H9 (cell line): Measurements from ENCODE around the gene TJP2. TPM values are rescaled to one million over a fixed set of nuclear protein-coding genes. Genes with fewer than 3 reads are reported as not detected.

ENCODE experiments used
- DNase-seq: peaks from one replicate; pipeline ENCODE4 v3.0.0-alpha.2; 2017
- H2AFZ ChIP-seq: one replicate; pipeline ENCODE4 v1.6.1; 2013; ENCODE audit warnings: mild to moderate bottlenecking, low read length, control low read depth, moderate library complexity
- H2AK5ac ChIP-seq: 2 replicates; pipeline ENCODE4 v1.6.1; 2013; ENCODE audit warnings: low read length, control low read depth, mixed read lengths; ENCODE audit not compliant: insufficient read length
- H2BK120ac ChIP-seq: one replicate; pipeline ENCODE4 v1.6.1; 2013; ENCODE audit warnings: low read depth, mild to moderate bottlenecking, low read length, control low read depth, inconsistent platforms; ENCODE audit not compliant: poor library complexity, severe bottlenecking
- H2BK12ac ChIP-seq: 2 replicates; pipeline ENCODE4 v1.6.1; 2013; ENCODE audit warnings: low read length, control low read depth, mixed read lengths, low read depth; ENCODE audit not compliant: insufficient read length
- H2BK15ac ChIP-seq: 2 replicates; pipeline ENCODE4 v1.6.1; 2013; ENCODE audit warnings: low read depth, low read length, control low read depth
- H2BK20ac ChIP-seq: one replicate; pipeline ENCODE4 v1.6.1; 2013; ENCODE audit warnings: low read depth, mild to moderate bottlenecking, low read length, control low read depth, inconsistent platforms; ENCODE audit not compliant: poor library complexity, severe bottlenecking
- H2BK5ac ChIP-seq: 2 replicates; pipeline ENCODE4 v1.6.1; 2013; ENCODE audit warnings: low read length, control low read depth, mixed read lengths; ENCODE audit not compliant: insufficient read length
- H3K14ac ChIP-seq: 2 replicates; pipeline ENCODE4 v1.6.1; 2013; ENCODE audit warnings: low read length, control low read depth; ENCODE audit not compliant: insufficient read depth
- H3K18ac ChIP-seq: 2 replicates; pipeline ENCODE4 v1.6.1; 2013; ENCODE audit warnings: low read depth, mild to moderate bottlenecking, mixed read lengths, low read length, control low read depth; ENCODE audit not compliant: insufficient read length
- H3K23ac ChIP-seq: 2 replicates; pipeline ENCODE4 v1.6.1; 2013; ENCODE audit warnings: low read length, control low read depth, mixed read lengths, low read depth; ENCODE audit not compliant: insufficient read length
- H3K23me2 ChIP-seq: 2 replicates; pipeline ENCODE4 v1.6.1; 2013; ENCODE audit warnings: low read depth, mild to moderate bottlenecking, mixed read lengths, low read length, control low read depth; ENCODE audit not compliant: insufficient read length, poor library complexity, severe bottlenecking
- H3K27ac ChIP-seq: 2 replicates; pipeline ENCODE4 v1.5.1; 2013; ENCODE audit warnings: low read length, control low read depth, mixed read lengths, low read depth; ENCODE audit not compliant: insufficient read length
- H3K27me3 ChIP-seq: 2 replicates; pipeline ENCODE4 v1.6.1; 2013; ENCODE audit warnings: low read length, control low read depth, inconsistent platforms; ENCODE audit not compliant: insufficient read depth
- H3K4ac ChIP-seq: 2 replicates; pipeline ENCODE4 v1.6.1; 2013; ENCODE audit warnings: low read depth, mild to moderate bottlenecking, control low read depth, inconsistent platforms, low read length, moderate library complexity
- H3K4me1 ChIP-seq: 2 replicates; pipeline ENCODE4 v1.6.1; 2013; ENCODE audit warnings: low read length, control low read depth, inconsistent platforms; ENCODE audit not compliant: insufficient read depth
- H3K4me2 ChIP-seq: 2 replicates; pipeline ENCODE4 v1.6.1; 2013; ENCODE audit warnings: low read length, control low read depth, mixed read lengths; ENCODE audit not compliant: insufficient read length, insufficient read depth
- H3K56ac ChIP-seq: 2 replicates; pipeline ENCODE4 v1.6.1; 2013; ENCODE audit warnings: low read depth, mild to moderate bottlenecking, mixed read lengths, low read length, control low read depth; ENCODE audit not compliant: insufficient read length
- H3K79me1 ChIP-seq: 2 replicates; pipeline ENCODE4 v1.6.1; 2013; ENCODE audit warnings: low read depth, mild to moderate bottlenecking, moderate library complexity, low read length, control low read depth, inconsistent platforms; ENCODE audit not compliant: insufficient read depth, poor library complexity, severe bottlenecking
- H3K79me2 ChIP-seq: 2 replicates; pipeline ENCODE4 v1.6.1; 2013; ENCODE audit warnings: low read length, control low read depth, inconsistent platforms; ENCODE audit not compliant: insufficient read depth
- H3K9ac ChIP-seq: 2 replicates; pipeline ENCODE4 v1.6.1; 2013; ENCODE audit warnings: low read length, control low read depth, mixed read lengths; ENCODE audit not compliant: insufficient read length; ENCODE audit errors: extremely low read depth
- H3K9me3 ChIP-seq: one replicate; pipeline ENCODE4 v1.6.1; 2013; ENCODE audit warnings: low read depth, low read length, inconsistent platforms; ENCODE audit not compliant: control insufficient read depth
- H3T11ph ChIP-seq: one replicate; pipeline ENCODE4 v1.6.1; 2013; ENCODE audit warnings: mild to moderate bottlenecking, low read length, control low read depth, inconsistent platforms
- H4K20me1 ChIP-seq: one replicate; pipeline ENCODE4 v1.6.1; 2013; ENCODE audit not compliant: control insufficient read depth, insufficient read length, insufficient read depth
- H4K5ac ChIP-seq: 2 replicates; pipeline ENCODE4 v1.6.1; 2013; ENCODE audit warnings: low read depth, mild to moderate bottlenecking, mixed read lengths, low read length, control low read depth; ENCODE audit not compliant: insufficient read length
- H4K8ac ChIP-seq: replicated peaks from 2 replicates; pipeline ENCODE4 v1.6.1; 2013; ENCODE audit warnings: low read length, control low read depth, mixed read lengths, low read depth; ENCODE audit not compliant: insufficient read length
- H4K91ac ChIP-seq: 2 replicates; pipeline ENCODE4 v1.6.1; 2013; ENCODE audit warnings: low read depth, mild to moderate bottlenecking, moderate library complexity, mixed read lengths, low read length, control low read depth; ENCODE audit not compliant: insufficient read length
- H3K27ac Mint-ChIP-seq, 3 experiments: 2 replicates in 2 of 3; 3 replicates in 1 of 3; pipeline ENCODE4 v1.8.0; 2020 to 2021; ENCODE audit warnings: mixed read lengths in 3 of 3, mild to moderate bottlenecking in 1 of 3, moderate library complexity in 1 of 3
- H3K27me3 Mint-ChIP-seq: 2 replicates; pipeline ENCODE4 v1.8.0; 2021; ENCODE audit warnings: low read depth, mild to moderate bottlenecking, moderate library complexity, mixed read lengths
- H3K36me3 Mint-ChIP-seq, 3 experiments: 2 replicates in 2 of 3; 3 replicates in 1 of 3; pipeline ENCODE4 v1.8.0; 2020 to 2021; ENCODE audit warnings: low read depth in 3 of 3, mixed read lengths in 3 of 3; ENCODE audit not compliant: insufficient read depth in 1 of 3
- H3K4me1 Mint-ChIP-seq, 2 experiments: 2 replicates each; pipeline ENCODE4 v1.8.0; 2020; ENCODE audit warnings: mixed read lengths in 2 of 2
- H3K4me3 Mint-ChIP-seq, 2 experiments: 2 replicates in 1 of 2; 3 replicates in 1 of 2; pipeline ENCODE4 v1.8.0; 2020 to 2021; ENCODE audit warnings: mild to moderate bottlenecking in 2 of 2, mixed read lengths in 2 of 2, moderate library complexity in 1 of 2
- H3K9me3 Mint-ChIP-seq, 2 experiments: 2 replicates in 1 of 2; 3 replicates in 1 of 2; pipeline ENCODE4 v1.8.0; 2020; ENCODE audit warnings: mild to moderate bottlenecking in 2 of 2, mixed read lengths in 2 of 2, moderate library complexity in 1 of 2
- WGBS: extraction: QIAGEN DNeasy Blood & Tissue Kit; methylation state at CpG from one replicate; pipeline ENCODE4 v1.1.7; 2013; ENCODE audit warnings: missing lambda C conversion rate, low lambda C conversion rate, mixed read lengths; ENCODE audit not compliant: insufficient read length; ENCODE audit errors: extremely low coverage; 5-methylcytosine and 5-hydroxymethylcytosine counted together
- total RNA-seq: library from RNA; stranded (reverse); gene quantifications from 2 replicates; pipeline ENCODE4 v1.2.1, GENCODE V29; 2021
- TF ChIP-seq, protein P1 (sequence below): fragments of 200-600 bp; sonication (generic); conservative IDR thresholded peaks from 3 replicates; pipeline ENCODE4 v1.8.0; 2021; ENCODE audit warnings: antibody characterized with exemption, mild to moderate bottlenecking

The TJP2 gene
- total RNA-seq, 1 experiment from 2014 or later: 130 TPM

DNA sequence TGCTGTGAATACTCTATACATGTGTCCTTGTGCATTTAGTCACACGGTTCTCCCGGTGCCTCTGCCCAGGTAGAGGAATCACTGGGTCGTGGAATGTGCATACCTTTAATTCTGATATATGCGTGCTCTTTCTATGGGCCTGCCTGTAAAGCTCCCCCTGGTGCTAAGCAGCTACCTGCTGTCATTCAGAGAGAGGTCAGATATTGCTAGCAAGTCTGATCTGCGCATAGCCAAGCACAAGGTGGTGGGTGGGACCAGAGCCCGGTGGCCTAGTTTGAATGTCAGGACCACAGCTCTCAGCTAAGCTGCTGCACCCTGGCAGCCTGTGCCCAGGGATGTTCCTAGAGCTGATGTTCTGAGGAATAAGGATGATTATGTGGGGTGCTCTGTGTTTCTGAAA lies 33.4 kb downstream of the TJP2 start:
- Histone ChIP-seq H2BK120ac (no peak overlapping the region), H3K27me3 (no peaks in the 10 kb centered on the region), H2AFZ (no peak overlapping the region), H2BK5ac (no peak overlapping the region), H3K9me3 (no peaks in the 10 kb centered on the region), H3T11ph (no peak overlapping the region), H4K91ac (no peak overlapping the region), H3K27ac (no peak overlapping the region), H3K4me1 (peaks cover 14% of the 10 kb centered on the region), H3K18ac (no peak overlapping the region), H2BK20ac (no peak overlapping the region), H2BK12ac (no peak overlapping the region), H3K14ac (no peak overlapping the region), H3K79me2 (peaks cover 10% of the 10 kb centered on the region; the same call in 1 of the 2 replicates), H4K8ac (no peak overlapping the region), H3K4me2 (no peak overlapping the region), H3K23ac (no peak overlapping the region), H3K9ac (no peak overlapping the region), H2AK5ac (no peak overlapping the region), H3K56ac (no peak overlapping the region), H3K23me2 (no peaks in the 10 kb centered on the region), H4K20me1 (no peaks in the 10 kb centered on the region), H2BK15ac (no peak overlapping the region), H4K5ac (no peak overlapping the region), H3K4ac (no peak overlapping the region), H3K79me1 (no peaks in the 10 kb centered on the region)
- H3K4me3 Mint-ChIP-seq: no peak overlapping the region; a peak in 1 of 5 replicates
- no peaks in the 10 kb centered on the region for H3K27me3 Mint-ChIP-seq
- peak overlapping the region; percentile 45 to 89 (median 68); a peak in 5 of 7 replicates for H3K27ac Mint-ChIP-seq
- peaks cover 0 to 2% (median 0%) of the 10 kb centered on the region in 3 experiments; a peak in 2 of 7 replicates for H3K36me3 Mint-ChIP-seq
- no peaks in the 10 kb centered on the region for H3K9me3 Mint-ChIP-seq
- WGBS: no CpG with 5 or more reads among the region's 6 CpGs
- peaks cover 50 to 53% of the 10 kb centered on the region in 2 experiments for H3K4me1 Mint-ChIP-seq
- TF ChIP-seq, protein P1, sequence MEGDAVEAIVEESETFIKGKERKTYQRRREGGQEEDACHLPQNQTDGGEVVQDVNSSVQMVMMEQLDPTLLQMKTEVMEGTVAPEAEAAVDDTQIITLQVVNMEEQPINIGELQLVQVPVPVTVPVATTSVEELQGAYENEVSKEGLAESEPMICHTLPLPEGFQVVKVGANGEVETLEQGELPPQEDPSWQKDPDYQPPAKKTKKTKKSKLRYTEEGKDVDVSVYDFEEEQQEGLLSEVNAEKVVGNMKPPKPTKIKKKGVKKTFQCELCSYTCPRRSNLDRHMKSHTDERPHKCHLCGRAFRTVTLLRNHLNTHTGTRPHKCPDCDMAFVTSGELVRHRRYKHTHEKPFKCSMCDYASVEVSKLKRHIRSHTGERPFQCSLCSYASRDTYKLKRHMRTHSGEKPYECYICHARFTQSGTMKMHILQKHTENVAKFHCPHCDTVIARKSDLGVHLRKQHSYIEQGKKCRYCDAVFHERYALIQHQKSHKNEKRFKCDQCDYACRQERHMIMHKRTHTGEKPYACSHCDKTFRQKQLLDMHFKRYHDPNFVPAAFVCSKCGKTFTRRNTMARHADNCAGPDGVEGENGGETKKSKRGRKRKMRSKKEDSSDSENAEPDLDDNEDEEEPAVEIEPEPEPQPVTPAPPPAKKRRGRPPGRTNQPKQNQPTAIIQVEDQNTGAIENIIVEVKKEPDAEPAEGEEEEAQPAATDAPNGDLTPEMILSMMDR: peak; percentile 35; the same call in 1 of the 3 replicates
- DNase-seq: peak; percentile 41
